Suppressor macrophage treated with lipopolysaccharide for 1 hour (primary cell): ENCODE measurements around the gene OR2V1.
"Not testable (repeated sequence)": the region's sequence is repeated elsewhere in the genome, so short reads cannot be mapped to it uniquely, and the experiment has no call there.

Source experiments
- DNase-seq, 3 donors: peaks; one replicate each; pipeline ENCODE4 v3.0.0-alpha.2; 2020 to 2022

OR2V1 gene, protein sequence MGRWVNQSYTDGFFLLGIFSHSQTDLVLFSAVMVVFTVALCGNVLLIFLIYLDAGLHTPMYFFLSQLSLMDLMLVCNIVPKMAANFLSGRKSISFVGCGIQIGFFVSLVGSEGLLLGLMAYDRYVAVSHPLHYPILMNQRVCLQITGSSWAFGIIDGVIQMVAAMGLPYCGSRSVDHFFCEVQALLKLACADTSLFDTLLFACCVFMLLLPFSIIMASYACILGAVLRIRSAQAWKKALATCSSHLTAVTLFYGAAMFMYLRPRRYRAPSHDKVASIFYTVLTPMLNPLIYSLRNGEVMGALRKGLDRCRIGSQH

DNA sequence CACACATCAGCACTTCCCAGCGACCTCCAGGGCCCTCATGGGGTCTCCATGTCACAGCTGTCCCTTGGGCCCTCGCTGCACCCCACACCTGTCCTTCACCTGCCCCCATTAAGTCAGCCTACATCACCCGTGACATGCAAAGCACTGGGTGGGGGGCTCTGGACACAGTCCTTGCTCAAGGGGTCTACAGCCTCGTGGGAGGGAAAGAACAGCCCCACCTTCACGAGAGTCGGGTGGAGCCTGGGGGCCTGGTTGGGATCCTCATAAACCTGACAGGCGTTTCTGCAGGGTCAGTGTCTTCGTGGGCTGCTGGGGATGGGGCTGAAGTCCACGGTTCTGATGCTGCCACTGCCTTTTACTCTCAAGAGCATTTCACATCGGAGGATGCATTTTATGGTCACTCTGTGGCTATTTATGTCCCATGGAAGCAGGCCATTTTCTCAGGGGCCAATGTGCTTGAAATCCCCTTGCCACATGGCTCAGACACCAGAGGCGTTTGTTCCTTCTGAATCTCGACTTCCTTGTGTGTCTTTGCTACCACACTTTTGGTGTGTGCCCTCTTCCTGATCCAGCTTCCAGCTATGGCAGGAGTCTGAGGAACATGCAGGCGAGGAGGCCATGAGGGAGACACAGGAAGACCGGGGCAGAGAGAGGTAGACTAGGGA, at the start of gene OR2V1:
OR2V1 (minus strand) TSS at position 338 of the 665 bp plus-strand sequence. CDS start 5,865 bp downstream, outside the sequence.
- no peak for DNase-seq

DNA sequence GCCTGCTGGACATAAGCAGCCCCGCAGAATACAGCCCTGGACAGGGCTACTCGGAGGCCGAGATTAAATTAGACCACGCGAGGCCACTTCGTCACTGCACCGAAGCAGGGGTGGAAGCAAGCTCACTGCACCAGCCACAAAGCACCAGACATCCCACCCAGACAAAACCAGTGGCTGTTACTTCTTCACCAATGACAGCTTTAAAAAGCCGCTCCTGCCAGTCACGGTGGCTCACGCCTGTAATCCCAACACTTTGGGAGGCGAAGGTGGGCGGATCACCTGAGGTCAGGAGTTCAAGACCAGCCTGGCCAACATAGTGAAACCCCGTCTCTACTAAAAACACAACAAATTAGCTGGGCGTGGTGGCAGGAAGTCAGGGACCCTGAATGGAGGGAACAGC, 46.6 kb upstream of the OR2V1 start:
- not testable (repeated sequence) for DNase-seq

DNA sequence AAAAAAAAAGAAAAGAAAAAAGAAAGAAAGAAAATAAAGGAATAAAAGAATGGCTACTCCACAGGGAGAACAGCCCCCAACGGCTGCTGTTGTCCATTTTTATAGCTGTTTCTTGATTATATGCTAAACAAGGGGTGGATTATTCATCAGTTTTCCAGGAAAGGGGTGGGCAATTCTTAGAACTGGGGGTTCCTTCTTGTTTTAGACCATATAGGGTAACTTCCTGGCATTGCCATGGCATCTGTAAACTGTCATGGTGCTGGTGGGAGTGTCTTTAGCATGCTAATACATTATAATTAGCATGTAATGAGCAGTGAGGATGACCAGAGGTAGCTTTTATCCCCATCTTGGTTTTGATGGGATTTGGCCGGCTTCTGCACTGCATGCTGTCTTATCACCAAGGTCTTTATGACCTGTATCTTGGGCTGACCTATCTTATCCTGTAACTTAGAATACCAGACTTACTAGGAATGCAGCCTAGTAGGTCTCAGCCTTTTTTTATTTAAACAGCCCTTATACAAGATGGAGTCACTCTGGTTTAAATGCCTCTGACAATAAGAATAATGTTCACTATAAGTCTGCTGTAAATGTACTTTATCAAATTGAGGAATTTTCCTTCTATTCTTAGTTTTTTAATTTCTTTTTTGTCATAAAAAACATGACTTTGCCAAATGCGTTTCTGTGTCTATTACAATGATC, 45.4 kb upstream of the OR2V1 start:
- DNase-seq = no peak

DNA sequence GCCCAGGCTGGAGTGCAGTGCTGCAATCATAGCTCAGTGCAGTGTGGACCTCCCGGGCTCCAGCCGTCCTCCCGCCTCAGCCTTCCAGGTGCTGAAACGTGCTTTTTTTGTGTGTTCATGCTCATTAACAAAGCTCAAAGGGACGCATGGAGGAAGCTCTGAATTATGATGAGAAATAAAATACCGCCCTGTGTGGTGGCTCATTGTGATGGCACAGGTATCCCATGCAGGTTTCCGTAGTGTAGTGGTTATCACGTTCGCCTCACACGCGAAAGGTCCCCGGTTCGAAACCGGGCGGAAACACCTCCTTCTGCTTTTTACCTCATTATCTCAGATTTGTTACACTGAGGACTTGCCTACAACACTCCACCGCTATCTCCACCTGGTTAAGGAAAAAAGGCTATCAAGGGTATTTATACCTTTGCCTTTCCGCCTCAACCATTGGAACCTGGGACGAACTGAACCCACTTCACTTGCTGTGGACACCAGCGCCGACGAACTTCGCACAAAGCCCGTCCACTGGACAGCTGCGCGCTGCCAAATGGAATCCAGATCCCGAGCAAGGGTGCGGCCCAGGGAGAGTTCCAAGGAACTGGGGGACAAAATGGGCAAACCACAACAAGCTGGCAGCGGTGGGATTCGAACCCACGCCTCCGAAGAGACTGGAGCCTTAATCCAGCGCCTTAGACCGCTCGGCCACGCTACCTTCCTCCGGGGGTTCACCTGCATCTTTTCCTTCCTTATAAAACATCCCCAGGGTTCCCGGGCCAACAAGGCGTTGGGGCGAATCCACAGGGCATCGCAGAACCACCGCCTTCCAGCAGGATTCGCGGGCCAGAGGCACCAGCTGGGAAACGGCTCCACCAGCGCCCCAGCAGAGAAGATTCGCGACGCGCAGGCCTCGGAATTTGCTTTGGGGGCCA, 42.7 kb upstream of the OR2V1 start:
- no peak for DNase-seq

DNA sequence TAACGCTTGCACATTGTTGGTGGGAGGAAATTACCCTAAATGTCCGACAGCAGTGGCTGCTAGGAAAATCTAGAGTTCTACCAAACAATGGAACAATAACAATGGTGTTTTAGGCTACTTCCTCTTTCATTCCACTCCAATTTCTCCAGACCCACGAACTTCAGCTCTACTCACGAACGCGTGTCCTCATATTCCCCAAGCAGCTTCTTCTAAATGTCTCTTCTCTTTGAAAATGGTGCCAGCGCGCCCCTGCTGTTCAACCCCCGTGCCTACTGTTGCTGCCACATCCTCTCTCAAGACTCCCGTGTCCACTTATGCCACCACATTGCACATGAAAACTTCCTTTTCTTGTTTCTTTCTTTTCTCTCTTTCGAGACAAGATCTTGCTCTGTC, 42.1 kb upstream of the OR2V1 start:
- DNase-seq = peak in 2 of 3 donors; percentile 66 to 67

DNA sequence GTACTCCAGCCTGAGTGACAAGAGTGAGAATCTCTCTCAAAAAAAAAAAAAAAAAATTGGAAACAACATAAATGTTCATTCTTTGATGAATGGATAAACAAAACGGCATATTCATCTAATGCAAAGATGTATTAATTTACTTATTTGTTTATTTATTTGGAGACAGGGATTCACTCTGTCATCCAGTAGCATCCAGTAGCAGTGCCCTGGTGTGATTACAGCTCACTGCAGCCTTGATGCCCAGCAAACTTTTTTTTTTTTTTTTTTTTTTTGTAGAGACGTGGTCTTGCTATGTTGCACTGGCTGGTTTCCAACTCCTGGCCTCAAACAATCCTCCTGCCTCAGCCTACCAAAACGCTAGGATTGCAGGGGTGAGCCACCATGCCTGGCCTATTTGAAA, 40.8 kb upstream of the OR2V1 start:
- DNase-seq = no peak

DNA sequence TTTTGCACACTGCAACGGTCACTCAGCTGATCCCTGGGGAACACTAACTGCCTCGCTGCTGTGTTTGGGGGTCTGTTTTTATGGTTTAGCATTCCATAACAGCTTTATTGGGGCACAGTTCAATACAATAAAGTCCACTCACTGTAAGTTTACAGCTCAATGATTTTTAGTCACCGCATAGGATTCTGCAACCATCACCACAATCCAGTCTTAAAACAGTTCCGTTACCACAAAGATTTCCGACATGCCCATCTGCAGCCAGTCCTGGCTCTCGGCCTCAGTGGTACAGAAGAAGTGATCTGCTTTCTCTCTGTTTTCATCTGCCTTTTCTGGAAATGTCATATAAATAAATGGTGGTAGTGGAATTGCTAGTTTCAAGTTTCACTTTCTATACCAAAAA, 40.0 kb upstream of the OR2V1 start:
- no peak for DNase-seq

DNA sequence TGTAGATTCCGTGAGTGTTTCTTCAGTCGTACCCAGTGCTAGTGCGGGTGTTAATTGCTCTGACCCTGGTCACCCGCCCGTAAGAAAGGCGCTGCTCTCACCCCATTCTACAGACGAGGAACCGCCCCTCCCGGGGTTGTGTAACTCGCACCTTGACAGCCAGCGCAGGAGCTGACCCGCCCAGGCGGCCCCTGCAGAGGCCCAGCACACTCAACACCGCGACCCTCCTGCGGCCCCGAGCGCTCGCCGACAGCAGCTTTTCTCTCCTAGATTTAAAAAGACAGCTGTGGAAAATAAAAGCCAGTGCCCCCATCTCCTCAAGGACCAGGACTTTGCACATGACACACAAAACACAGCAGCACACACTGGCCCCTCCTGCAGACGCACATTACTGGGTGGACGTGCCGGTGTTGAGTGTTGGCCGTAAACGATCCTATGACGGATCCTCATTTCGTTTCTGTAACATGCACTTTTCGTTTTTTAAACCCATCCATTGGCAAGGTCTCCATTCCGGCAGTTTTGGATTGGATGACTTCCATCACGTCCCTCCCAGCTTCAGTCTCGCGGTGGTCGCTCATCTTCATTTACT, 39.4 kb upstream of the OR2V1 start:
- DNase-seq = no peak

DNA sequence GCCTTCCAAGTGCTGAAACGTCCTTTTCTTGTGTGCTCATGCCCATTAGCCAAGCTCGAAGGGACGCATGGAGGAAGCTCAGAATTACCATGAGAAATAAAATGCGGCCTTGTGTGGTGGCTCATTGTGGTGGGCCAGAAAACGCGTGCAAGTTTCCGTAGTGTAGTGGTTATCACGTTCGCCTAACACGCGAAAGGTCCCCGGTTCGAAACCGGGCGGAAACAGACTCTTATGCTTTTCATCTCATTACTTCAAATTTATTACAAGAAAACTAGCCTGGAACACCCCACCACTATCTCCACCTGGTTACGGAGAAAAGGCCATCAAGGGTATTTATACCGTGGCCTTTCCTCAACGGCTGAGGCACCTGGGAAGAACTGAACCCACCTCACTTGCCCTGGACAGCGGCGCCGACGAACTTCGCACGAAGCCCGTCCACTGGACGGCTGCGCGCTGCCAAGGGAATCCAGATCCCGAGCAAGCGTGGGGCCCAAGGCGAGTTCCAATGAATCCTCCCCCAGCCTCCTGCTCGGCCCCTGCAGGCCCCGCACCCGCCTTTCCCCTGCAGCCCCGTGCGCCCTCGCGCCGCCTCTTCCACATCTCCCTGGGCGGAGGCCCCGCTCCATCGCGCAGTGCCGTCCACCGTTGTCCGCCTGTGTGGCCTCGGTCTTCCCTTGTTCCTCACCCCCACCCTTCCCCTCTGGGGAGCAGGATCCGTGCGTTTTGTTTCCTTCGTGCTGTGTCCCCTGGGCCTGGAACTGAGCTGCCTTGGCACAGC, 38.7 kb upstream of the OR2V1 start:
- DNase-seq = peak in 2 of 3 donors; percentile 28 to 31

DNA sequence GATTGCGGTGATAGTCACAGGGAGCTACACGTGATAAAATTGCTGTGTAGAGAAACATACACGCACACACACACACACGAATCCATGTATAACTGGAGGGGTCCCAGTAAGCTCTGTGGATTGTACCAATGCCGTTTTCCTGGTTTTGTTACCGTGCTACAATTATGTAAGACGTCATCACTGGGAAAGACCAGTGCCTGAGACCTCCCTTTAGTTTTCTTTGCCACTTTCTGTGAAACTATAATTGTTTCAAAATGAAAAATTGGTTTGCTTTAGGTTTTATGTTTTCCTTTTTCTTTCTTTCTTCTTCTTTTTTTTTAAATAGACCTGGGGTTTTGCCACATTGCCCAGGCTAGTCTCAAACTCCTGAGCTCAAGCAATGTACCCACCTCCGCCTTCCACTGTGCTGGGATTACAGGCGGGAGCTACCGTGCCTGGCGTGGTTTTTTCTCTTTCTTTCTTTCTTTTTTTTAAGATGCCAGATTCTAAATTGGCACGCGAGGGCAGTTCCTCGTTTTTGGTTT, 37.7 kb upstream of the OR2V1 start:
- no peak for DNase-seq

DNA sequence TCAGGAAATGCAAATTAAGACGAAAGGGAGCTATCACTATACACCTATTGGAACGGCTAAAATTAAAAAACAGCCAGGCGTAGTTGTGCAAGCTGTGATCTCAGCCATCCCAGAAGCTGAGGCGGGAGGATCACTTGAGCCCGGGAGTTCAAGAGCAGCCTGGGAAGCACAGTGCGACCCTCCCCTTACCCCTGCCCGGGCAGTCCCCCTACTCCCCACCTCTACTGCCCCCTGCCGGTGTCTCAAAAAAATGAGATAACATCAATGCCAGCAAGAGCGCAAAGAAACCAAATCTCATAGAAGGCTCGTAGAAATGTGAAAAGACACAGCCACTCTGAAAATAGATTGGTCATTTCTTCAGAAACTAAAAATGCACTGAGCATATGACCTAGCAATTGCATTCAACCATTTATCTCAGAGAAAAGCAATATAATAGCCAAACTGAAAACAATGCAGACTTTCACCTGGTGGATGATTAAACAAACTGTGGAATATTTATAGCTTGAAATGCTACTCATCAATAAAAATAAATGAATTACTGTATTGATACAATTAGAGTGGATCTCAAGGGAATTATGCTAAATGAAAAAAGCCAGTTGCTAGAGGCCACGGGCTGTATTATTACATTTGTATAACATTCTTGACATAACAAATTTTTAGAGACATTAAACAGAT, 37.0 kb upstream of the OR2V1 start:
- DNase-seq = peak in 1 of 3 donors; percentile 42

DNA sequence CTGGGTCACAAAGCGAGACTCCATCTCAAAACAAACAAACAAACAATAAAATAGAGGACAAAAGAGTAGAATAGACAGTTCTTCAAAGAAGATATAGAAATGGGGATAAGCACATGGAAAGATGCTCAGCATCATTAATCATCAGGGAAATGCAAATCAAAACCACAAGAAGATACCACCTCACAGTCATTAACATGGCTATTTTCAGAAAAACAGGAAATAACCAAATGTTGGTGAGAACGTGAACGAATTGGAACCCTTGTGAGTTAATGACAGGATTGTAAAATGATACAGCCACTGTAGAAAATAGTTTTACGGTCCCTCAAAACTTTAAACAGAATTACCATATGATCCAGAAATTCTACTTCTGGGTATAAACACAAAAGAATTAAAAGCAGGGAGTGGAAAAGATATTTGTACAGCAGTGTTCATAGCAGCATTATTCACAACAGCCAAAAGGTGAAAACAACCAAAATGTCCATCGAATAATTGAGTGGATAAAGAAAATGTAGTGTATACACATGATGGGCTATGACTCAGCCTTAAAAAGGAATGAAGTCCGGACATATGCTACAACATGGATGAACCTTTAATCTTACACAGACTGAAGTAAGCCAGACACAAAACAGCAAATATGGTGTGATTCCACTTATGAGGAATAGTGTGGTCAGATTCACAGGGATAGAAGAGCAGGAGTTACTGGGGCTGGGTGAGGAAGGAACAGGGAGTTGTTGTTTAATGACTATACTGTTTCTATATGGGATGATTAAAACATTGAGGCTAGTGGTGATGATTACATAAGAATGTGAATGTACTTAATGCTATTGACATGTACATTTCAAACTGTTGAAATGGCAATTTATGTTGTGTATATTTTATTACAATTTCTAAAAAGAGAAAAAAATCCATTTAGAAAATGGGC, 36.1 kb upstream of the OR2V1 start:
- peak in 1 of 3 donors; percentile 41 for DNase-seq

DNA sequence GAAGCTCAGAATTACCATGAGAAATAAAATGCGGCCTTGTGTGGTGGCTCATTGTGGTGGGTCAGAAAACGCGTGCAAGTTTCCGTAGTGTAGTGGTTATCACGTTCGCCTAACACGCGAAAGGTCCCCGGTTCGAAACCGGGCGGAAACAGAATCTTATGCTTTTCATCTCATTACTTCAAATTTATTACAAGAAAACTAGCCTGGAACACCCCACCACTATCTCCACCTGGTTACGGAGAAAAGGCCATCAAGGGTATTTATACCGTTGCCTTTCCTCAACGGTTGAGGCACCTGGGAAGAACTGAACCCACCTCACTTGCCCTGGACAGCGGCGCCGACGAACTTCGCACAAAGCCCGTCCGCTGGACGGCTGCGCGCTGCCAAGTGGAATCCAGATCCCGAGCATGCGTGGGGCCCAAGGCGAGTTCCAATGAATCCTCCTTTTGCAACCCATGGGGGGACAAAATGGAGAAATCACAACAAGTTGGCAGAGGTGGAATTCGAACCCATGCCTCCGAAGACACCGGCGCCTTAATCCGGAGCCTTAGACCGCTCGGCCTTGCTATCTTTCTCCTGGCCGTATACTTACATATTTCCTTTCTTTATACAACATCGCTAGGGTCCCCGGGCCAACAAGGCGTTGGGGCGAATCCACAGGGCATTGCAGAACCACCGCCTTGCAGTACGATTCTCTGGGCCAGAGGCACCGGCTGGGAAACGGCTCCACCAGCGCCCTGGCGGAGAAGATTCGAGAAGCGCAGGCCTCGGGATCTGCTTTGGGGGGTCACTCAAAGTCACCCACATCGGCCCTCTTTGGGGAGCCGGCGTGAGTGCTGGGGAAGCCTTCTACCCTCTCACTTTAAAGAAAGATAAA, 33.3 kb upstream of the OR2V1 start:
- DNase-seq = no peak

DNA sequence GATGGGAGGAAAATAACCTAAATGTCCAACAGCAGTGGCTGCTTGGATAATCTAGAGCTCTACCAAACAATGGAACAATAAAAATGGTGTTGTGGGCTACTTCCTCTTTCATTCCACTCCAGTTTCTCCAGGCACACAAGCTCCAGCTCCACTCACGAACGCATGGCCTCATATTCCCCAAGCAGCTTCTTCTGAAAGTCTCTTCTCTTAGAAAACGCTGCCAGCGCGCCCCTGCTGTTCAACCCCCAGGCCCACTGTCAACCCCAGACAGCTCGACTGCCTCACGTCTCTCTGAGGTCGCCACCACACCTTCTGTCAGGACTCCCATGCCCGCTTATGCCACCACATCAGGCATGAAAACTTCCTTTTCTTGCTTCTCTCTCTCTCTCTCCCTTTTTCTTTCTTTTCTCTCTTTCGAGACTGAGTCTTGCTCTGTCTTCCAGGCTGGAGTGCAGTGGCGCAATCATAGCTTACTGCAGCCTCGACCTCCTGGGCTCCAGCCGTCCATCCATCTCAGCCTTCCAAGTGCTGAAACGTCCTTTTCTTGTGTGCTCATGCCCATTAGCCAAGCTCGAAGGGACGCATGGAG, 32.6 kb upstream of the OR2V1 start:
- no peak for DNase-seq

DNA sequence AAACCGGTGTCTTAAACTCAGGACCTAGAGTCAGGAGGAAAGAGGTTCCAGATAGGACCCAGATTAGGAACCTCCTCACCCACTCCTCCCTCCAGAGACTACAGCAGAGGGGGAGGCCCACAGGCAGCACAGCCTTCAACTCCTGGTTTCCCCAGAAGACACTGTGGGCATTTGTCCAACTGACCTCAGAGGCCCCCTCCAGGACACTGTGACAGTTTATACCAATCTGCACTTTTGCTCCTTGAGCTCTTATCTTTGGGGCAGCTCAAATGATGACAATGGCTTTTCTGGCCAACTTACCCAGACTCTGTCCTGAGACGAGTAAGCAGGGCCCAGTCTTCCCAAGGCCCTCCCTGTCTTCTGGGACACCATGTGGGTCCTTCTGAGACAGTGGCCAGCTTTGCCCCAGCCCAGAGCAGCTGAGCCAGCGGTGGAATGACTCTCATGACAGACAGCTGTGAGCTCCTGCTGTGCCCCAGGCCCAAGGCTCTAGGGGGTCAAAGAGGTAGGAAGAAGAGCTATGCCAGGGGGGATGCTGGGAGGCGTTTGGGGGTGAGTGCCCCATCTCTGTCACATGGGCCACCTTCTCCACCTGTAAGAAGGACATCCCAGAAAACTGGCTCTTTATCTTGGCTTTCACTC, 30.7 kb upstream of the OR2V1 start:
- no peak for DNase-seq

DNA sequence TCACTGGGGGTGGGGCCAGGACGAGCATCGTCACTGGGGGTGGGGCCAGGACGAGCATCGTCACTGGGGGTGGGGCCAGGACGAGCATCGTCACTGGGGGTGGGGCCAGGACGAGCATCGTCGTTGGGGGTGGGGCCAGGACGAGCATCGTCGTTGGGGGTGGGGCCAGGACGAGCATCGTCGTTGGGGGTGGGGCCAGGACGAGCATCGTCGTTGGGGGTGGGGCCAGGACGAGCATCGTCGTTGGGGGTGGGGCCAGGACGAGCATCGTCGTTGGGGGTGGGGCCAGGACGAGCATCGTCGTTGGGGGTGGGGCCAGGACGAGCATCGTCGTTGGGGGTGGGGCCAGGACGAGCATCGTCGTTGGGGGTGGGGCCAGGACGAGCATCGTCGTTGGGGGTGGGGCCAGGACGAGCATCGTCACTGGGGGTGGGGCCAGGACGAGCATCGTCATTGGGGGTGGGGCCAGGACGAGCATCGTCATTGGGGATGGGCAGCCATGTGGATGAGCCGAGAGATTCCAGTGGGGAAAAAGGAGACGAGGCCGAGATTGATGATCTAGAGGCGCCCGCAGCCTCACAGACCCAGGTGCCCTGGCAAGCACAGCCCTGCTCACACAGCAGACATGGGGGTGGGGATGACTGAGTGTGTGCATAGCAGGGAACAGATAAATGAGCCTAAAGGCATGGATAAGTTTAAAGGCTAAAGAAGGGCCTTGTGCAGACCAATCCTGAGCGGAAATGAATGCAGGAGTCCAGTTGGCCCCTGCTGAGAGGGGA, 30.0 kb upstream of the OR2V1 start:
- DNase-seq = not testable (repeated sequence)
